ENCODE data around the gene ALK. TPM values are rescaled to one million over a fixed set of nuclear protein-coding genes. Genes with fewer than 3 reads are reported as not detected.

The ALK gene
- total RNA-seq, 1 donor from 2014 or later: not detected

- intact Hi-C loops (cut with DNase I): no loop called here
- no peak for DNase-seq (ENCODE audit: low spot score in 2 of 2)
- H3K27me3 ChIP-seq: no peaks in the 10 kb centered on the region
- no peaks in the 10 kb centered on the region for H3K9me3 ChIP-seq
- H3K36me3 ChIP-seq: no peaks in the 10 kb centered on the region
- H3K4me1 ChIP-seq: no peaks in the 10 kb centered on the region
- TF ChIP-seq CTCF (IDR thresholded peaks at IDR 0.05): no peak
- H3K27ac ChIP-seq: no peak overlapping the region
- no peak overlapping the region for H3K4me3 ChIP-seq
Observed at GRCh38 chr2:29731948-29732347, 189.4 kb downstream of the ALK start.

- intact Hi-C loops (cut with DNase I): no loop called here
- no peak for DNase-seq (ENCODE audit: low spot score in 2 of 2)
- no peak for TF ChIP-seq CTCF (IDR thresholded peaks at IDR 0.05)
- no peaks in the 10 kb centered on the region for H3K27me3 ChIP-seq
- no peaks in the 10 kb centered on the region for H3K36me3 ChIP-seq
- no peaks in the 10 kb centered on the region for H3K4me1 ChIP-seq
- no peaks in the 10 kb centered on the region for H3K9me3 ChIP-seq
- H3K4me3 ChIP-seq: no peak overlapping the region
- no peak overlapping the region for H3K27ac ChIP-seq
Observed at GRCh38 chr2:29729932-29730331, 191.5 kb downstream of the ALK start.

GRCh38 chr2:29729401-29729800 is 192.0 kb downstream of the ALK start:
- no peaks in the 10 kb centered on the region for H3K9me3 ChIP-seq
- intact Hi-C loops (cut with DNase I): no loop called here
- no peak overlapping the region for H3K27ac ChIP-seq
- DNase-seq (ENCODE audit: low spot score in 2 of 2): no peak
- H3K27me3 ChIP-seq: no peaks in the 10 kb centered on the region
- H3K4me1 ChIP-seq: no peaks in the 10 kb centered on the region
- no peak for TF ChIP-seq CTCF (IDR thresholded peaks at IDR 0.05)
- no peaks in the 10 kb centered on the region for H3K36me3 ChIP-seq
- H3K4me3 ChIP-seq: no peak overlapping the region

- no peak for DNase-seq (ENCODE audit: low spot score in 2 of 2)
- no peaks in the 10 kb centered on the region for H3K4me1 ChIP-seq
- TF ChIP-seq CTCF (IDR thresholded peaks at IDR 0.05): no peak
- no peaks in the 10 kb centered on the region for H3K27me3 ChIP-seq
- intact Hi-C loops (cut with DNase I): no loop called here
- H3K4me3 ChIP-seq: no peak overlapping the region
- H3K27ac ChIP-seq: no peak overlapping the region
- H3K36me3 ChIP-seq: no peaks in the 10 kb centered on the region
- no peaks in the 10 kb centered on the region for H3K9me3 ChIP-seq
Observed at GRCh38 chr2:29726976-29727375, 194.4 kb downstream of the ALK start.

GRCh38 chr2:29725610-29726009 is 195.8 kb downstream of the ALK start:
- TF ChIP-seq CTCF (IDR thresholded peaks at IDR 0.05): no peak
- no peak overlapping the region for H3K4me3 ChIP-seq
- intact Hi-C loops (cut with DNase I): no loop called here
- H3K27ac ChIP-seq: no peak overlapping the region
- no peaks in the 10 kb centered on the region for H3K27me3 ChIP-seq
- no peaks in the 10 kb centered on the region for H3K4me1 ChIP-seq
- H3K36me3 ChIP-seq: no peaks in the 10 kb centered on the region
- no peak for DNase-seq (ENCODE audit: low spot score in 2 of 2)
- no peaks in the 10 kb centered on the region for H3K9me3 ChIP-seq

- no peaks in the 10 kb centered on the region for H3K4me1 ChIP-seq
- intact Hi-C loops (cut with DNase I): no loop called here
- no peak for DNase-seq (ENCODE audit: low spot score in 2 of 2)
- no peak for TF ChIP-seq CTCF (IDR thresholded peaks at IDR 0.05)
- H3K27me3 ChIP-seq: no peaks in the 10 kb centered on the region
- H3K9me3 ChIP-seq: no peaks in the 10 kb centered on the region
- no peak overlapping the region for H3K27ac ChIP-seq
- no peak overlapping the region for H3K4me3 ChIP-seq
- no peaks in the 10 kb centered on the region for H3K36me3 ChIP-seq
Observed at GRCh38 chr2:29724282-29724681, 197.1 kb downstream of the ALK start.
